Caco-2 (cell line): Measurements from ENCODE around the gene TRAF2. TPM values are rescaled to one million over a fixed set of nuclear protein-coding genes. Genes with fewer than 3 reads are reported as not detected.

Source experiments
- BruUV-seq: library from RNA; stranded (reverse); fragments of 400-500 nt; replicated peaks from 2 replicates; lab custom pipeline; 2021; lab: Mats Ljungman, UMichigan
- CTCF ChIA-PET: fragments of 300-600 bp; sonication (Branson Sonifier 250); formaldehyde crosslinking; loops from one replicate; lab custom pipeline; 2022; ENCODE audit warnings: antibody characterized with exemption; lab: Charles Lee
- POLR2A ChIA-PET: fragments of 300-600 bp; sonication (Branson Sonifier 250); formaldehyde crosslinking; loops from one replicate; lab custom pipeline; 2022; ENCODE audit warnings: antibody characterized with exemption; lab: Charles Lee
- DNase-seq, 2 experiments: peaks; one replicate each; pipeline versions ENCODE4 v3.0.0 to v3.0.0-alpha.2; 2020 to 2022
- H3K27me3 ChIP-seq: replicated peaks from 2 replicates; pipeline ENCODE4 v1.6.0; 2011; ENCODE audit warnings: low read length; ENCODE audit not compliant: control insufficient read depth, insufficient read depth
- H3K36me3 ChIP-seq: 2 replicates; pipeline ENCODE4 v1.5.1; 2011; ENCODE audit warnings: low read length; ENCODE audit not compliant: control insufficient read depth, insufficient read depth
- H3K4me1 ChIP-seq: fragments of 250-450 bp; sonication (Bioruptor Pico); 2 replicates; pipeline ENCODE4 v1.5.1; 2020; ENCODE audit warnings: mild to moderate bottlenecking
- H3K4me3 ChIP-seq: 2 replicates; pipeline ENCODE4 v1.5.1; 2011; ENCODE audit warnings: low read depth, mild to moderate bottlenecking, control low read depth, low read length
- H3K9me3 ChIP-seq: fragments of 250-450 bp; sonication (Bioruptor Pico); 2 replicates; pipeline ENCODE4 v1.5.1; 2020; ENCODE audit warnings: mild to moderate bottlenecking, moderate library complexity
- H3K27ac Mint-ChIP-seq: one replicate; pipeline ENCODE4 v1.8.0; 2022; ENCODE audit warnings: mixed read lengths; ENCODE audit not compliant: unreplicated experiment
- H3K27me3 Mint-ChIP-seq: one replicate; pipeline ENCODE4 v1.8.0; 2022; ENCODE audit warnings: mixed read lengths; ENCODE audit not compliant: insufficient read depth, unreplicated experiment
- H3K36me3 Mint-ChIP-seq: one replicate; pipeline ENCODE4 v1.8.0; 2022; ENCODE audit warnings: mild to moderate bottlenecking, mixed read lengths; ENCODE audit not compliant: insufficient read depth, unreplicated experiment
- H3K4me1 Mint-ChIP-seq: one replicate; pipeline ENCODE4 v1.8.0; 2022; ENCODE audit warnings: low read depth, mixed read lengths; ENCODE audit not compliant: unreplicated experiment
- H3K4me3 Mint-ChIP-seq: one replicate; pipeline ENCODE4 v1.8.0; 2022; ENCODE audit warnings: mild to moderate bottlenecking, moderate library complexity, mixed read lengths; ENCODE audit not compliant: unreplicated experiment
- H3K9me3 Mint-ChIP-seq: one replicate; pipeline ENCODE4 v1.8.0; 2022; ENCODE audit warnings: mixed read lengths; ENCODE audit not compliant: unreplicated experiment
- CTCF ChIP-seq, 2 experiments: fragments of 200-600 bp in 1 of 2; IDR thresholded peaks; 1 replicate in 1 of 2; 2 replicates in 1 of 2; pipeline versions ENCODE4 v1.5.1 to v1.8.0; 2011 to 2022; ENCODE audit warnings: antibody characterized with exemption in 1 of 2, control low read depth in 1 of 2, inconsistent platforms in 1 of 2, low read depth in 1 of 2, low read length in 1 of 2, mild to moderate bottlenecking in 1 of 2, moderate library complexity in 1 of 2; ENCODE audit not compliant: insufficient read depth in 1 of 2, severe bottlenecking in 1 of 2, unreplicated experiment in 1 of 2
- intact Hi-C: fragments of 100-400 bp; cut with micrococcal nuclease; formaldehyde crosslinking; loops from one replicate; pipeline ENCODE4 v1.10.0; 2022; ENCODE audit not compliant: unreplicated experiment
- total RNA-seq: library from RNA; stranded (reverse); gene quantifications from 2 replicates; pipeline ENCODE4 v1.2.3, GENCODE V29; 2022

The TRAF2 gene
- total RNA-seq, 1 experiment from 2014 or later, result 41.7 TPM

- ChIA-PET CTCF (interaction anchor here (0.7 kb wide), 1 partner anchor 33 kb away, joined by 3 read pairs; no protein-coding TSS in a partner anchor), POLR2A (no interaction called here)
- Histone ChIP-seq H3K9me3 (peaks cover 29% of the 10 kb centered on the region), H3K4me3 (no peak overlapping the region), H3K4me1 (no peaks in the 10 kb centered on the region), H3K36me3 (no peaks in the 10 kb centered on the region), H3K27me3 (no peaks in the 10 kb centered on the region)
- intact Hi-C loops, result no loop called here
- no peak overlapping the region for H3K4me3 Mint-ChIP-seq
- H3K36me3 Mint-ChIP-seq, result peaks cover 9% of the 10 kb centered on the region
- BruUV-seq, result no TSS peak
- H3K9me3 Mint-ChIP-seq, result peaks cover 30% of the 10 kb centered on the region
- H3K27ac Mint-ChIP-seq, result no peak overlapping the region
- no peak for DNase-seq
- no peak for TF ChIP-seq CTCF (IDR thresholded peaks at IDR 0.05; ENCODE audit: insufficient read depth in 1 of 2, low read depth in 1 of 2, low read length in 1 of 2, severe bottlenecking in 1 of 2, unreplicated experiment in 1 of 2)
- no peaks in the 10 kb centered on the region for H3K27me3 Mint-ChIP-seq
- no peaks in the 10 kb centered on the region for H3K4me1 Mint-ChIP-seq
Measured at GRCh38 chr9:136875155-136875554, 11.2 kb upstream of the TRAF2 start.

- Mint-ChIP-seq H3K4me1 (no peaks in the 10 kb centered on the region), H3K4me3 (no peak overlapping the region), H3K27ac (no peak overlapping the region), H3K9me3 (peaks cover 30% of the 10 kb centered on the region), H3K27me3 (no peaks in the 10 kb centered on the region), H3K36me3 (peaks cover 9% of the 10 kb centered on the region)
- Histone ChIP-seq H3K4me3 (no peak overlapping the region), H3K4me1 (peaks cover 2% of the 10 kb centered on the region), H3K27me3 (no peaks in the 10 kb centered on the region), H3K36me3 (no peaks in the 10 kb centered on the region), H3K9me3 (peaks cover 18% of the 10 kb centered on the region)
- BruUV-seq, result no TSS peak
- intact Hi-C loops, result no loop called here
- POLR2A ChIA-PET, result no interaction called here
- CTCF ChIA-PET, result interaction anchor here (0.6 kb wide), 1 partner anchor 28 kb away, joined by 3 read pairs; no protein-coding TSS in a partner anchor
- no peak for DNase-seq
- TF ChIP-seq CTCF (IDR thresholded peaks at IDR 0.05; ENCODE audit: insufficient read depth in 1 of 2, low read depth in 1 of 2, low read length in 1 of 2, severe bottlenecking in 1 of 2, unreplicated experiment in 1 of 2), result no peak
Measured at GRCh38 chr9:136876476-136876875, 9.8 kb upstream of the TRAF2 start.

- Mint-ChIP-seq H3K27ac (no peak overlapping the region), H3K36me3 (peaks cover 9% of the 10 kb centered on the region), H3K9me3 (peaks cover 13% of the 10 kb centered on the region), H3K4me3 (no peak overlapping the region), H3K27me3 (no peaks in the 10 kb centered on the region), H3K4me1 (no peaks in the 10 kb centered on the region)
- Histone ChIP-seq H3K36me3 (no peaks in the 10 kb centered on the region), H3K9me3 (no peaks in the 10 kb centered on the region), H3K4me1 (peaks cover 24% of the 10 kb centered on the region), H3K27me3 (no peaks in the 10 kb centered on the region), H3K4me3 (no peak overlapping the region)
- no peak for DNase-seq
- no TSS peak for BruUV-seq
- ChIA-PET POLR2A (no interaction called here), CTCF (interaction anchor here (2.0 kb wide), 1 partner anchor 166 kb away, joined by 4 read pairs; the partner anchor contains the start of gene NPDC1)
- intact Hi-C loops, result no loop called here
- no peak for TF ChIP-seq CTCF (IDR thresholded peaks at IDR 0.05; ENCODE audit: insufficient read depth in 1 of 2, low read depth in 1 of 2, low read length in 1 of 2, severe bottlenecking in 1 of 2, unreplicated experiment in 1 of 2)
Measured at GRCh38 chr9:136880651-136881050, 5.7 kb upstream of the TRAF2 start.
